GM18507 (cell line): ENCODE measurements around the gene F3.

Source experiments
- DNase-seq: peaks from one replicate; pipeline ENCODE4 v3.0.0; 2011; ENCODE audit warnings: low read depth; ENCODE audit not compliant: insufficient read length; ENCODE audit errors: extremely low spot score
- FAIRE-seq: peaks from 2 replicates; lab custom pipeline; 2011; peaks lifted over from hg19 to GRCh38; lab: Jason Lieb, UNC

F3 gene

DNA sequence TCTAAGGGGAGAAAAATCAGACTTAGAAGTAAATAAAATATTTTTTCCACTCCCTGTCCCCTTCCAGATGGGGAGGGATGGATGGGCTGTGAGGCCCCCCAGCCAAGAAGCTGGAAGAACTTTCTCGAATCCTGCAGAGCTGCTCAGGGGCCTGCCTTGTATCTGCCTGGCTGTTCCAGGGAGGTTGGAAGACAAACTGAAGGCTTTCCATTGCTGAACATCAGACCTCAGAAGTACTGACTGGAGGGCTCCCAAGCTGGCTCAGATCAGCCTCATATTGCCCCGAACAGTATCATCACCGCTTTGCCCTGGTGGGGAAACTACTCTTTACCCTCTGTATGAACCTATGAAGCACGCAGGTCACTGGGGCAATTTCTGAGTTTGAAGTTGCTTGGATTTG, 12.4 kb upstream of the F3 start:
- FAIRE-seq (no peak), DNase-seq (no peak)

DNA sequence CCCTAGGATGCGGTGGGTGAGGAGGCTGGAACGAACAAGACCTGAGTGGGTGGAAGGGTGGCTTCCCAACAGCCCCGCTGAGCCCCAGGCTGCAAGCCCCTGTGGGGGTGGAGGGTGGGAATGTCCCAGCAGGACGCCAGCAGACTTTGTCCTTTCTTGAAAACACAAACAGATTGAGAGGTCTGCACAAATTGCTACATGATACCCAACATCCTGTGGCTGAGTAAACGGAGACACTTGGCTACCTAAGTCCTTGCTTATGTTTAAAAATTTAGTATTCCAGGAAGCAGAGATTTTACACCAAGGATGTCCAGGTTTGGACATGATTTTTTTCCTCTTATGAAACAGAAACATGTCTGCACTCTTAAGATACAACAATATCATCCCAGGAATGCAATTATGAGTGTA, 11.8 kb upstream of the F3 start:
- FAIRE-seq = no peak
- DNase-seq = no peak

DNA sequence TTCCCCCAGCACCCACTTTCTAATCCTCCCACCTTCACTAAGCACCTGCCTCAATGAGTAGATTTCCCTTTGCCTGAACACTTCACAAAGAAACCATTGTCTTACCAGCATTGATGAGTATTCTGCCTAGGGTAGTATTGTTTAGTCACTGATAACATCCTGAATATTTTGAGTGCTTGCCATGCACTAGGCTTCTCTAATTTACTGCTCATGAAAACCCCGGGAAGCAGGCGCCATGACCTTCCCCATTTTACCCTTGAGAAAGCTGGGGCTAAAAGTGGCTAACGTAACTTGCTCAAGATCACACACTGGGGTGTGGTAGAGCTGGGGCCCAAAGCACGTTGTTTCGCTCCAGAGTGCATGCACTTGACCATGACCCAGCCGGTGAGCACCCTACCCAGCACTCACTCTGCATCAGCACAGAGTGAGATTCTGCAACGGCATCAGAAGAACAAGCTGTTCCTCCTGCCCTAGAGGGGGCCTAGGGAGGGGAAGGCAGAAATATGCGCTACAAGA, 10.6 kb upstream of the F3 start:
- no peak for DNase-seq
- FAIRE-seq = no peak

DNA sequence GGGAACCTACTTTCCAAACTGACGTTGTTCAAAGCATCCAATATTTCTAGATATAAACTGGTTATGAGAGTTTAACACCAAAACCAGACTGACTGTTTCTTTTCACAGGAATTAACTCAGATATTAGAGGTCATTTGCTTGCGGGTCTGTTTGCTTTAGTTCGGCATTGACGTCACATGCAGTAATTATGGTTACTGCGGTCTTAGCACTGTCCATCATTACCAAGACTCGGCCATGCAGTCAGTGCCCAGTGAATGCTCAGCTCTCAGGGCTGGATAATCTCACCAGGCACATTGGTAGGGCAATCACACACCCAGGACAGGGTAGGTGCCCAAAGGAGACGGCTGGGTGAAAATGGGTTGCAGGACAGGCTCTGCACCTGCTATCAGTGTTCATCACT, 9.9 kb upstream of the F3 start:
- DNase-seq (no peak), FAIRE-seq (no peak)

DNA sequence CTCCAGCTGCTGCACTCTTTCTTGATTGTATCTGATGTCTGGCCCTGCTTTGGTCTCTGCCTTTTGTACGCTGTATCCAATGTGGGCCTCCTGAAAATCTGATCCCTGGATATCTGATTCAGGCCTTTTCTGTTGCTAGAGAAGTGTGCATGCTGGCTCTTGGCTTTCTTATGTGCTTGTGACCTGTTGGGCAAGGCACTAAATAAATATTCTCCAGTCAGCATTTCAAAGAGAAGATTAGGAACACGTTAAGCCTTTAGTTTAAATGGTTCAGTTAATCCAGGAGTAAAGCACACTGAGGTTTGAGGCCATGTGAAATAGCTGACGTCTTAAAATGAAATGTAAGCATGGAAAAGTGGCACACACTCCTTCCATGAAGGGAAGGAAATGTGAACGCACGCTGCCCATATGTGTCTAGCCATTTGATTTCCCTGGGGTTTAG, 9.3 kb upstream of the F3 start:
- DNase-seq (no peak), FAIRE-seq (no peak)

DNA sequence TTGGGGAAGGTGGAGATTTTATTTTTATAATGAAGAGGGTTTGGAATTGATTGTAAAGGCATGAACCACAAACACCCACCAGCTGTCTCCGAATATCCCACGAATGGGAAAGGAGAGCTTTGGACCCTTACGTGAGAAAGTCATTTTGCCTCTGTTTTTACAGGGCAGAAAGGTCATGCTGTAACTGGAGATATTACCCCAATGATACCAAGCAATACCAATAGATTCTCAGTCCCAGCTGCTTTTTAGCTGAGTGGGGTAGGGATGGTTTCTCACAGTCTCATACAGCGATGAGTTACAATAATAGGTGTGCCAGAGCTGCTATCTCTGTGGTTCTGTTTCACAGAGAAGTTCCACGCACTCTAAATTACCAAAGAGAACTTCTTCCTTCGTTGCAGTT, 8.8 kb upstream of the F3 start:
- DNase-seq = no peak
- no peak for FAIRE-seq

DNA sequence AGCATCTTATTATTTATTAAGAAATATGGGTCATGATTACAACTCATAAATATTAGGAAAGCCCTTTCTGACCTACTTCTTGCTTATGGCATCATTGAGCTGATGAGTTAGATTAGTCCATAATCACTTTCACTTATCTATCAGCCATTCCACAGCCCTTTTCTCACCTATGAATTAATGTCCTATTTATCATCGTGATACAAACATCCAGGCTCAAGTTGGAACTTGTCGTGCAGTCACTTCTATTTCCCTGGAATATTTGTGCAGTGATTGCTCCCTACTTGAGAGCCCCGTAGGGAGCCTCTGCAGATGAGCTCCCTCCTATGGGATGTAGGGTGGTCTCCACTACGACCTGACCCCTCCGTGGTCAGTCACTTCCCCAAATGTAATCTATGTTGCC, 8.1 kb upstream of the F3 start:
- FAIRE-seq (no peak), DNase-seq (no peak)

DNA sequence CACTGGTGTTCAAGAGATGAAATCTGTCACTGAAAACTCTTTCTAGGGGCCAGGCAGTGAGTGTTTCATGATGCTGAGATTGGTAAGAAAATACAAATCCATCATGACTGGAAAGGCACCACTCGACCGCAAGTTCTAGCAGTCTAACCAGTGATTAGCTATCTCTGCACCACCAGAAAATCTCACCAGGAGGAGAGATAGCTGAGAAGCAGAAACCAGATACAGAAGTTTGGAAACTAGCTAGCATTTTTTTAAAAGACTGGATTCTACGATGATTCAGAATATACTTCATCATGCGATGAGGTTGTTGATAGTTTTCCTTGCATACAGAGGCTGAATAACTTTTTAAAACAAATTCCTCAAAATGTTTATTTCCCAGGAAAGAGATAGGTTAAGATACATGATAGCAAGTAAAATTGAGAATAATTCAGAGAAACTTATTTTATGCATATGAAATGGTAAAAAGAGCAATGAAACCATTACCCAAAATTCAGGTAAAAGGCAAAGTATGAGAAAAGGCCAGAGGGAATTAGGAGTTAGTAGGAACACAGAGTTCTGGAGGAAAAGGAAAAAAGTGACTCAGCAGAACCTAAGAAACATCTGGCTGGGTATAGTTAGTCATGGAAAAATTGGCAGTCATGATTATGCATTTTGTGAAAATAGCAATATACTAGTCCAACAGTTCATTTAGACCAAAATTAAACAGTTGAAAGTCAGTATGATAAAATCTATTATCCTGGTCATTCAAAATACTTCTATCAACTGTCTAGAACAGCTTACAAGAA, 3.3 kb upstream of the F3 start:
- DNase-seq (no peak), FAIRE-seq (no peak)

DNA sequence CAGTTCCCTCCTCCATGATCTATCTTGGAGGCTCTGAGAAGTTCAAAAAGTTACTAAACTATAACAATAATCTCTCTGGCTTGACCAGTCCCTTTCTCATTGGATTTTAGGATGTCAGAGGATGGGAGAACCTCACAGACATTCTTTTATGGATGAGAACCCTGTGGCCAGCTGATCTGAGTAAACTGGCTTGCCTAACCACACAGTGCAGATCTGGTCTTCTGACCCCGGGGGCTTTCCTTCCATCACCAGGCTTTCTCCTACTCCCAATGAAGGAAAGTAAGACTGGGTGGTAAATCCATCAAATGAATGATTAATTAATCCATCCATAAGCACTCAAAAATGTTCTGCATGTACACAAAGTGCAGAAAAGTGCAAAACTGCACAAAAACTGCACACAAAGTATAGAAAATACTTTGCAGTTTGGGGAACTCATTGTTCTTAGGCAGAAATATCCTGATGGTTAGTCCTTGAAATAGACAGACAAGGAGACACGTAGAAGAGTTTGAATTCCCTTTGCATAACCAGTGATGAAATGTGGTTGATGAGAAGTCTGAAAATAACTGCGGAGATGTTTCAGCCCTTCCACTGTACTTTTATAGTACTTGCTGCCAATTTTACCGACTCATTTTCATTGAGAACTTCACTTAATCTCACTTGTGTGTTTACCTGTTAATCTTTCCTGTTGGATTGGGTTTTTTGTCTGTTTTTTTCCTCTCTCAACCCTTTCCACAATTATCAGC, 2.5 kb upstream of the F3 start:
- FAIRE-seq (no peak), DNase-seq (no peak)

DNA sequence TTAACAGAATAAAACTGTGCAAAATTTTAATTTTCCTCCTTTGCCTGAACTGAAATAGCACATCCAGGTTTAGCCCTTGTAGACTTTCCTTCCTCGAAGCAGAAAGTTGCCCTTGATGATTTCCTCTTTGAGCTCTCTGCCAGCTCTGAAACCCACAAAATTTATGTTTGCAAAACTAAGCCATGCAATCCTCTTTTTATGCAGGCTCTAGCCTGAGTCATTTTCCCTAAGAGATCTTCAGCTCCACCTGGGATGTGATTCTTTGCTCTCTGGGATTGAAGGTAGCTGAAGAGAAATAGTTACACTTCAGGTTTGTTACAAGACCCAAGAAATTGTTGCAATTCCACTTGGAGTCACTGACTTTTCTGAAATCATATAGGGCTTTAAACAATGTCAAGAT, 1.4 kb upstream of the F3 start:
- DNase-seq (no peak), FAIRE-seq (no peak)

DNA sequence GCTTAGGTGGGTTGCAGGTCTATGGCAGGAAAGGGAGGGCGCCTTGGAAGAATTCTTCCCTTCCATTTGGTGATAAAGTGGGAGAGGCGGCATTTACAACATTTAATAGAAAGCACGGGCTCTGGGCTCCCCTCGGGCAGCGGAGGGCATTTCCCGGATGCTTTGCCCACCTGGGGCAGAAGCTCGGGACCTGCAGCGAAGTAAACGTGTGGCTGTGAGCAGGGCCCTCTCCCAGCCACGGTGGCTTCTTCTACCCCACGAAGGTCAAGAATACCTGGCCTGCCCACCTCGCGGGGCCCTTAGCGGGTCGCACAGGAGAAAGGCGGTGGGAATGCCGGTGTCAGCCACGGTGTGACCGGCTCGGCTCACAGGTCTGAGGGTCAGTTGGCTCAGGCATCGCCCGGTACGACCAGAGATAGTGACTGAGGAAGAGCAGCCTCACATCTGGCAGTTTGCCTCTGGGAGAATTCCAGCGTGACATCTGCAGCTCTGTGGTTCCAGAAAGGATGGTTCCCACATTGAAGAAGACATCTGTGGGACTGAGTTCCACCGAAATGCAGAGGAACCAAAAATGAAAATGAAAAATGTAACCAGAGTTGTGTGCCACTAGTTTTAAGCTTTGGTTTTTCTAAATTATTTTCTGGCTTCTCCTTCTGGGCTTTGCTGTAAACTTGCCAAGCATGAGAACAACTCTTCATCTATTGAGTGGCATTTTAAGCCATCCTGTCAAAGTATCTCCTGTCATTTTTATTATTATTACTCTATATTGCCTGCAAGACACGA, 720 bp upstream of the F3 start:
- DNase-seq (no peak), FAIRE-seq (no peak)

DNA sequence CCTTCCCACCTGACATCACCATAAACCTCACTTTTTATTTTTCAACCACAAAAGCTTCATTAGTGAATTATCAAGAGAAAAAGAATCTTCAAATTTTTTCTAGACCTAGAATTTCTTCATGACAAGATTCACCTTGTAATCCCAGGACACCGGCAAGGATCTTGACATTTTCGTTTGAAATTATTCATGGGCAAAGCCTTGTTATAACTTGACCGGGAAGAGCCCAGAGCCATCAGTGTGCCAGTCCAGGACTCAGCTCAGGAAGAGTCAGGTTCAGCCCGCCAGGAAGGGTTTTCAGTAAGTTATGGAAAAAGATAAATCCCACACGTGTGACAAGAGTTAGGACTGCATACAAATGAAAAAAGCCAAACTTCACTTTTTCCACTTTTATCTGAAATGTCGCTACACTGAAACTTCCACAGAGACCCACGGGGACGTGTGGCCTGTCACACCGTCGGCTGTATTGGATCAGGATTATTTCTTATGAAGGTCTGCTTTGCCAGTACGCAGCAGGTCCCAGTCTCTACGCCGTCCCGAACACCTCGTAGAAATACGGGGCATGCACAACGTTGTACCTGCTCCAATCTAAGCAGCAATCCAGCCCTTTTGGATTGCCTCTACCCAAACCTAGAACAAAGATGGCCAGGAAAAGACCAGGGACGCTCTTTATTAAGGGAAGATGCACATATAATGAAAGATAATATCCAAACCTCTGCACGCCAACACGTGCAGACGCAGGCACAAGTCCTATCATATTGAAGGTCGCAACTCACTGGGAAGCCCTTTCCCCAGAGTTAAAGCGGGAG, 916 bp downstream of the F3 start:
- DNase-seq (no peak), FAIRE-seq (no peak)

DNA sequence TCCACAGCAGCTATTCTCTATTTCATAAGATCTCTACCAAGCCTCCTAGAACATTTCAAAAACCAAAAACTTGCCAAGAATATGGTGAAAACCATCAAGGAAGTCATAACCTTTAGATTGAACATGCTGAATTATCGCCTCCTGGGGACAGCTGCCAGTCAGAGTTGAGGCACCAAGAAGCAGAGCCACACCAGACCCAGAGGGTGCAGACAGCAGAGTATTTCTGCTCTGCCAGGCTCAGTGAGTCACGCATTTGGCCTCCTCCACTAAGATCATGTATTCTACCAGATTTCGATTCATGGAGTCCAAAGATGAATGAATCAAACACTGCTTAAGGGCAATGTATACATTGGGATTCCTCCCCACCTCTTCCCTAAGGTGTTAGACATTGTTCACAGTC, 2.1 kb downstream of the F3 start:
- no peak for DNase-seq
- no peak for FAIRE-seq

DNA sequence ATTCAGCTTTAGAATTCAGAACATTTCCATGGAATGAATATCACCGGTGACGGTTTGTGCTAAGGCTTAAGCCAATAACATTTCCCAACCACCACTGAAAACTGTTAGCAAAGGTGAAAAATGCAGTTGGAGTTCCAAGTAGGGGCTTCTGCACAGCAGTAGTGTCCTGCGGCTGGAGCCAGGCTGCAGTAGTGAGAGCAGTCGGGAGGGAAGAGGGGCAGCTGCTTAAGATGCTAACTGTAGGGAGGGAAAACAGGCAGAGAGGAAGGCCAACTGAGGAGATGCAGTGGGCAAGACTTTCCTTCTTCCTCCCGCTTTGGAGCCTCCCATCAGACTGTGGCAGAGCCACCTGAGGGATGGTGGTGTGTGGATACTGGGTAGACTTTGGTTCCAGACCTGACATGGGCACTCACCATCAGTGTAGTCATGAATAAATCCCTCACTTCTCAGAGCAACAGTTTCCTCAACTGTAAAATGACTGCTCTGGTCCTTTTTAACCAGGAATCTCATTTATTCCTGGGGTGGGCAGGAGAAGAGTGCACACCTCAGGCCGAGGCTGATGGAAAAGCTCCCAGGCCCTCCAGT, 3.2 kb downstream of the F3 start:
- FAIRE-seq = no peak
- no peak for DNase-seq

DNA sequence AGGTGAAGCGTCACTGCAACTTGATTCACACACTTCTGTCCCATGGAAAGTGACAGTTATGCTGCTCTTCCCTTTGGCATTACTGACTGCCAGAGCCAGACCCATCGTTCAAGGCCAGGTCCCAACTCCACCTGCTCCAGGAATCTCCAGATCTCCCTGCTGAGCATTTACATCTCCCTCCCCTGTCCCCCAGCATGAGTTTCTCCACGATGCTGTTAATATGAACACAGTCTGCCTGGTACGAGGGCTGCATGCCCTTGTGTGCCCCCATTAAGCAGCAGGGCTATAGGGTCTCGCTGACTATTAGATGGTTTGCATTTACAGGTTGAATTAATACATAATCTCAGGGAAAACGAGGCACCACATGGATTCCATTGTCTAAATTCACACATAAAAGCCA, 4.3 kb downstream of the F3 start:
- DNase-seq = no peak
- no peak for FAIRE-seq

DNA sequence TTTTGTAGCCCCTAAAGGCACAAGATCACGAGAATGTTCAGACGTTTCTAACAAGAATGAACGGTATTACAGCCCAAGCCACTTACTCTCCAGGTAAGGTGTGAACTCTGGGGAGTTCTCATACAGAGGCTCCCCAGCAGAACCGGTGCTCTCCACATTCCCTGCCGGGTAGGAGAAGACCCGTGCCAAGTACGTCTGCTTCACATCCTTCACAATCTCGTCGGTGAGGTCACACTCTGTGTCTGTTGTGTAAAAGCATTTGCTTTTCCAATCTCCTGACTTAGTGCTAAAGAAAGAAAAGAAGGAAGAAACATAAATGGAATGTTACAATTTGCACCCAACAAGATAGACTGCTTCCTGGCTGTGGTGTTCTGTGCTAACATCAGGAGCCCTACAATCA, 5.7 kb downstream of the F3 start:
- FAIRE-seq (no peak), DNase-seq (no peak)

DNA sequence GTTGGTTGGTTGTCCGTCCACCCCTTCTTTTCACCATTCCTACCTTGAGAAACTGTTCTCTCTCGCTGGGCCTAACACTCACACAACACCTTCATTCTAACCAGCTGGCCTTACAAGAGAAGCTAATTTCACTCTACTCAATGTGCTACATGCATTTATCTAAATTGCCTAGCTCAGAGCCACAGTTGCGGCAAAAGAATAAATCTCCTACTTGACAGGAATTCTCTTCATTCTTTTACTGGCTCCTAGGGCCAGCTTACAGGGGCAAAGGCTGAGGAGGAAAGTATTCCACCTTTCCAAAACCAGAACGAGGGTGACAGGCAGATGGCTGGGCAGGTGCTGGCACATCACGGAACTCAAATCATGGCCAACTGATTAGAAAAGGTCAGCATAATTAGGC, 6.5 kb downstream of the F3 start:
- FAIRE-seq (no peak), DNase-seq (no peak)

DNA sequence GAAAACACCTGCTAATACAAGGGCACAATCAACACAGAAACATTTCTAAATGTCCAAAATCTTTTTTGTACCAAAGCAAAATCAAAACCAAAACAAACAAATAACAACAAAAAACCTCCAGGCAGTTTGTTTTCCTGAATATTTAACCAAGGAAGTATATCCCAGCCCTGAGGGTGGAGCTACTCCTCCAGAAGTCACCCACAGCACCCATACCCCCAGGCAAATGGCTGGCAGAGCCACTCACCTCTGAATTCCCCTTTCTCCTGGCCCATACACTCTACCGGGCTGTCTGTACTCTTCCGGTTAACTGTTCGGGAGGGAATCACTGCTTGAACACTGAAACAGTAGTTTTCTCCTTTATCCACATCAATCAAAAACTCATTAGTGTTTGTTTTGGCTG, 9.5 kb downstream of the F3 start:
- DNase-seq = no peak
- FAIRE-seq = no peak

DNA sequence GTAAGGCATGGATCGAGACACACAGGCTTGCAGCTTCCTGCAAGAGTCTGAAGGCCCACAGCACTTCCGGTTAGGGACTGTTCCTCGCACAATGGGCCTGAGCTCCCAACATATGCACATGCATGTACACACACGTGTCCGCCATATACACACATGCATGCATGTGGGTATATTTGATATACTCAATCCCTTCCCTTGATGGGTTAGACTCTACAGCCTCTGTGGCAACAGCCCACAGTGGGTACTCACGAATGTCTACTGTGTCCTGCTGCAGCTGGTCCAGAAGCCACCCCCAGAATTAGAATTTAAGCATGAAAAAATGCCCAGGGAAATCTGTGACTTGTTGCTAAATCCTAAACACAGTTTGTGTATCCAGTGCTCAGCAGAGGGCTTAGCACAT, 9.9 kb downstream of the F3 start:
- FAIRE-seq (no peak), DNase-seq (no peak)
